Upper lobe of right lung (tissue), 1 donor: ENCODE measurements around the gene CALML5. TPM values are rescaled to one million over a fixed set of nuclear protein-coding genes. Genes with fewer than 3 reads are reported as not detected.
A peak's percentile ranks its signal among the peaks of the same experiment; 100 is the strongest.

Experiments
- ATAC-seq: fragments of 200-7000 bp; cut with Tn5 transposase; one replicate; pipeline ENCODE4 v1.9.1; 2020; ENCODE audit warnings: mild to moderate bottlenecking, moderate library complexity
- DNase-seq: peaks from one replicate; pipeline ENCODE4 v3.0.0-alpha.2; 2020
- H3K27ac ChIP-seq: fragments of 200-600 bp; one replicate; pipeline ENCODE4 v1.8.0; 2022
- H3K27me3 ChIP-seq: fragments of 200-600 bp; one replicate; pipeline ENCODE4 v1.8.0; 2022; ENCODE audit warnings: mild to moderate bottlenecking
- H3K36me3 ChIP-seq: fragments of 200-600 bp; one replicate; pipeline ENCODE4 v1.8.0; 2022
- H3K4me1 ChIP-seq: fragments of 200-600 bp; one replicate; pipeline ENCODE4 v1.8.0; 2022
- H3K4me3 ChIP-seq: fragments of 200-600 bp; one replicate; pipeline ENCODE4 v1.8.0; 2022; ENCODE audit warnings: mild to moderate bottlenecking
- H3K9me3 ChIP-seq: fragments of 200-600 bp; one replicate; pipeline ENCODE4 v1.8.0; 2022
- CTCF ChIP-seq: fragments of 200-600 bp; IDR thresholded peaks from one replicate; pipeline ENCODE4 v1.8.0; 2022; ENCODE audit warnings: antibody characterized with exemption
- intact Hi-C: fragments of 100-400 bp; cut with DNase I; formaldehyde crosslinking; loops from one replicate; pipeline ENCODE4 v1.11.0; 2022
- total RNA-seq: library from RNA; stranded (reverse); fragmentation: NEBNext Ultra II Directional; extraction: Animal tissue kit (Norgen Biotek cat#: 25700); gene quantifications from one replicate; pipeline ENCODE4 v1.2.1, GENCODE V29; 2021
- donor health status: DM: no; HTN: yes; CAD: no; lungs with severe emphysema.

Gene CALML5
- total RNA-seq, 1 donor from 2014 or later = not detected

GRCh38 chr10:5534880-5535856 is 35.8 kb upstream of the CALML5 start:
- no peak overlapping the region for H3K27ac ChIP-seq

GRCh38 chr10:5534051-5534821 is 34.9 kb upstream of the CALML5 start:
- Histone ChIP-seq H3K27ac (no peak overlapping the region), H3K27me3 (no peaks in the 10 kb centered on the region), H3K4me1 (no peaks in the 10 kb centered on the region), H3K4me3 (no peak overlapping the region), H3K36me3 (no peaks in the 10 kb centered on the region), H3K9me3 (no peaks in the 10 kb centered on the region)
- DNase-seq = peak; percentile 51
- no peak for TF ChIP-seq CTCF
- intact Hi-C loops = no loop called here
- ATAC-seq = no peak

More at GRCh38 chr10:5534880-5535856, 35.8 kb upstream of the CALML5 start:
- ATAC-seq = peak; percentile 40
- no peaks in the 10 kb centered on the region for H3K4me1 ChIP-seq
- H3K36me3 ChIP-seq = no peaks in the 10 kb centered on the region
- no peaks in the 10 kb centered on the region for H3K9me3 ChIP-seq
- no peak overlapping the region for H3K4me3 ChIP-seq
- H3K27me3 ChIP-seq = no peaks in the 10 kb centered on the region
- no peak for TF ChIP-seq CTCF
- intact Hi-C loops = no loop called here
- DNase-seq = peak; percentile 1

- Histone ChIP-seq H3K27me3 (no peaks in the 10 kb centered on the region), H3K36me3 (no peaks in the 10 kb centered on the region), H3K9me3 (no peaks in the 10 kb centered on the region), H3K4me3 (no peak overlapping the region), H3K27ac (no peak overlapping the region), H3K4me1 (no peaks in the 10 kb centered on the region)
- no peak for TF ChIP-seq CTCF
- ATAC-seq = no peak
- intact Hi-C loops = no loop called here
- peak; percentile 58 for DNase-seq
These were observed 33.8 kb upstream of the CALML5 start for GRCh38 chr10:5533098-5533731.

GRCh38 chr10:5532618-5533097 is 33.3 kb upstream of the CALML5 start:
- H3K9me3 ChIP-seq = no peaks in the 10 kb centered on the region
- ATAC-seq (no peak), DNase-seq (peak; percentile 38)
- no peak overlapping the region for H3K4me3 ChIP-seq
- no peaks in the 10 kb centered on the region for H3K36me3 ChIP-seq
- no peaks in the 10 kb centered on the region for H3K27me3 ChIP-seq
- no peak for TF ChIP-seq CTCF
- intact Hi-C loops = no loop called here
- H3K4me1 ChIP-seq = no peaks in the 10 kb centered on the region
- H3K27ac ChIP-seq = no peak overlapping the region

- H3K9me3 ChIP-seq = no peaks in the 10 kb centered on the region
- no peaks in the 10 kb centered on the region for H3K4me1 ChIP-seq
- ATAC-seq (no peak), DNase-seq (no peak)
- no peak for TF ChIP-seq CTCF
- H3K27me3 ChIP-seq = no peaks in the 10 kb centered on the region
- no peak overlapping the region for H3K27ac ChIP-seq
- H3K36me3 ChIP-seq = no peaks in the 10 kb centered on the region
- no peak overlapping the region for H3K4me3 ChIP-seq
- intact Hi-C loops = no loop called here
These were observed 32.9 kb upstream of the CALML5 start for GRCh38 chr10:5532307-5532605.
